Measurements from ENCODE around the gene SMAD6.

The SMAD6 gene

DNA sequence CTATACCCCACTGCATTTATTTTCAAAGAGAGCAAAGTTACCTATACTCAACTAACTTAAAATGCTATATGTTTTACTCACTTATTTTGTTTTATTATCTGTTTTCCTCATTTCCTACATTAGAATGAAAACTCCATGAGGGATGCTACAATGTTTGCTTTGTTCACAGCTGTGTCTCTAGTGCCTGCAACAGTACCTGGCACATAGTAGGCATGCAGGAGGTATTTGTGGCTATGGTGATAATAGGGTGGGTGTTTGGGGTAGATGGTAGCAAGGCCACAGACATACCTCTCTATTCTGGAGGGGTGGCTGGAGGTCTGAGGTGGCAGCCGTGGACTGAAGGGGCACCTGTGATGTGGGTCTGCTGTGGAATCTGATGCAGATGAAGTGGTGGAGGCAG lies 24.7 kb upstream of the SMAD6 start:
- H3K4ac ChIP-seq (ENCODE audit: low read depth, low read length): peak overlapping the region; percentile 85
- DNase-seq: no peak
- peak overlapping the region; percentile 88 for H3K56ac ChIP-seq (ENCODE audit: low read length)
- no peak overlapping the region for H4K8ac ChIP-seq (ENCODE audit: low read depth, low read length)
- peak overlapping the region; percentile 96 for H2AK5ac ChIP-seq (ENCODE audit: low read length)
- no peak overlapping the region for H3K18ac ChIP-seq (ENCODE audit: low read length)
- H3K23ac ChIP-seq (ENCODE audit: low read length): no peak overlapping the region
- no peak overlapping the region for H3K27ac ChIP-seq (ENCODE audit: low read depth, low read length)
- no peak overlapping the region for H3K4me3 ChIP-seq (ENCODE audit: low read length)
- H2BK15ac ChIP-seq (replicated peaks; ENCODE audit: low read depth): no peak overlapping the region
- no peaks in the 10 kb centered on the region for H3K79me1 ChIP-seq (ENCODE audit: low read length)
- peak overlapping the region; percentile 58 for H3K9ac ChIP-seq (ENCODE audit: low read length)
- H3K36me3 ChIP-seq (ENCODE audit: control insufficient read depth, insufficient read depth, low read length): no peaks in the 10 kb centered on the region
- H3K4me1 ChIP-seq (ENCODE audit: control insufficient read depth, low read depth, low read length): peaks cover 26% of the 10 kb centered on the region
- WGBS (ENCODE audit: extremely low coverage, insufficient coverage, low lambda C conversion rate): no CpG with 5 or more reads among the region's 1 CpG
- no peaks in the 10 kb centered on the region for H3K79me2 ChIP-seq (ENCODE audit: control insufficient read depth, insufficient read depth, low read length)
- peak overlapping the region; percentile 99 for H2BK5ac ChIP-seq (ENCODE audit: low read length)
- peak overlapping the region; percentile 93 for H2BK120ac ChIP-seq (ENCODE audit: low read depth, low read length)
- H3K27me3 ChIP-seq (ENCODE audit: insufficient read depth, low read length, poor library complexity): no peaks in the 10 kb centered on the region
- no peak overlapping the region for H4K5ac ChIP-seq (ENCODE audit: low read length)
- H3K4me2 ChIP-seq (ENCODE audit: low read length): no peak overlapping the region

DNA sequence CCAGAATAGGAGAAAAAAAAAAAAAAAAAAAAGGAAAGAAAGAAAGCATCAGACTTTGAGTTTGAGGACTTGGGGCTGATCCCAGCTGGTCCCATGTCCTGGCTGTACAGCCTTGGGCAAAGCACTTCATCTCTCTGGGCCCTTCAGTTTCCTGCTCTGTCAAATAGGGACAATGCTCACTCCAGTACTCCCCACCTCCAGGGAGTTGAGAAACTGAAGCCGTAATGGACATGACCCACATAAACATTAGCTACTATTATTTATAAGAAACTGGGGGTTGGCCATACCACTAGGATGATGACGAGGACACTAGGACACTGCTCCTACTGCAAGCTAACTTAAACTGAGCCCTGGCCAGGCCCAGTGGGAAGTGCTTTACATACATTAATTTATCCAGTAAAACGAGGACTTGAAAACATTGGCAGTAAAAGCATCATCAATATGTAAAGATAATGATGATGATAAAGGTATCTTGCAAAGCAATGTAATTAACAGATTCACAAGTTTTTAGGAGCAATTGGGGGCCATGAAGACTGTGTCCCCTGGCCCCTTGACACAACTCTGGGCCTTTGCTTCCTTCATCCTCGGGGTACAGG lies 22.9 kb upstream of the SMAD6 start:
- Histone ChIP-seq H4K8ac (ENCODE audit: low read depth, low read length) (no peak overlapping the region), H3K56ac (ENCODE audit: low read length) (peak overlapping the region; percentile 88), H3K27me3 (ENCODE audit: insufficient read depth, low read length, poor library complexity) (no peaks in the 10 kb centered on the region), H3K18ac (ENCODE audit: low read length) (peak overlapping the region; percentile 97), H2AK5ac (ENCODE audit: low read length) (no peak overlapping the region), H3K4me2 (ENCODE audit: low read length) (no peak overlapping the region), H3K36me3 (ENCODE audit: control insufficient read depth, insufficient read depth, low read length) (no peaks in the 10 kb centered on the region), H4K5ac (ENCODE audit: low read length) (peak overlapping the region; percentile 92), H3K79me1 (ENCODE audit: low read length) (no peaks in the 10 kb centered on the region), H2BK5ac (ENCODE audit: low read length) (peak overlapping the region; percentile 99), H3K9ac (ENCODE audit: low read length) (peak overlapping the region; percentile 58), H3K4me3 (ENCODE audit: low read length) (no peak overlapping the region), H3K27ac (ENCODE audit: low read depth, low read length) (peak overlapping the region; percentile 96), H3K4ac (ENCODE audit: low read depth, low read length) (peak overlapping the region; percentile 97), H3K4me1 (ENCODE audit: control insufficient read depth, low read depth, low read length) (peaks cover 26% of the 10 kb centered on the region), H2BK15ac (replicated peaks; ENCODE audit: low read depth) (peak overlapping the region; percentile 9), H2BK120ac (ENCODE audit: low read depth, low read length) (peak overlapping the region; percentile 93), H3K23ac (ENCODE audit: low read length) (no peak overlapping the region), H3K79me2 (ENCODE audit: control insufficient read depth, insufficient read depth, low read length) (no peaks in the 10 kb centered on the region)
- no CpG with 5 or more reads among the region's 4 CpGs for WGBS (ENCODE audit: extremely low coverage, insufficient coverage, low lambda C conversion rate)
- DNase-seq: peak; percentile 79

DNA sequence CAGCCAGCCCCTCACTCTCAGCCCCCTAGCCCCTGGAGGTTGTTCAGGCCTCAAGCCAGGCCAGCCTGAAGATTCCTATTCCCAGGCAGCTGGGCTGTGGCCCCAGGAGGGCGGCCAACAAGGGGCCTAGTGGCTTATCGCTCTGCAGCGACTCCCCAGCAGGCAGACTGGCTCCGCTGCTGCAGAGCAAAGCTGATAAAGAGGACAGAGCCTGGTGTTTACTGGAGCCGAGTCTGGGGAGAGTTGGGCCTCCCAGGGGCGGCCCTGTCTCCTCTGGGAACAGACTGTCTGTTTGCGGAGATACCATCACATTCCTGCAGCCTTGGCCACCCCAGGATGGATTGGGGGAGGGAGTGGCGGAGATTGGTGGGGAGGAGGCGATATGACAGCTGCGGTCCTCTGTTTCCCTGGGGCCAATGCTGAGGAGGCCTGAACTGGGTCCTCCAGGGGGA lies 22.4 kb upstream of the SMAD6 start:
- no peaks in the 10 kb centered on the region for H3K79me2 ChIP-seq (ENCODE audit: control insufficient read depth, insufficient read depth, low read length)
- H3K27me3 ChIP-seq (ENCODE audit: insufficient read depth, low read length, poor library complexity): no peaks in the 10 kb centered on the region
- H4K8ac ChIP-seq (ENCODE audit: low read depth, low read length): no peak overlapping the region
- peak overlapping the region; percentile 96 for H3K27ac ChIP-seq (ENCODE audit: low read depth, low read length)
- peak overlapping the region; percentile 43 for H3K9ac ChIP-seq (ENCODE audit: low read length)
- no peak overlapping the region for H3K23ac ChIP-seq (ENCODE audit: low read length)
- H3K18ac ChIP-seq (ENCODE audit: low read length): peak overlapping the region; percentile 97
- peaks cover 26% of the 10 kb centered on the region for H3K4me1 ChIP-seq (ENCODE audit: control insufficient read depth, low read depth, low read length)
- no peak overlapping the region for H2AK5ac ChIP-seq (ENCODE audit: low read length)
- no peak overlapping the region for H4K5ac ChIP-seq (ENCODE audit: low read length)
- no CpG with 5 or more reads among the region's 10 CpGs for WGBS (ENCODE audit: extremely low coverage, insufficient coverage, low lambda C conversion rate)
- no peaks in the 10 kb centered on the region for H3K79me1 ChIP-seq (ENCODE audit: low read length)
- H3K56ac ChIP-seq (ENCODE audit: low read length): peak overlapping the region; percentile 88
- peak; percentile 99 for DNase-seq
- H2BK120ac ChIP-seq (ENCODE audit: low read depth, low read length): no peak overlapping the region
- no peak overlapping the region for H2BK15ac ChIP-seq (replicated peaks; ENCODE audit: low read depth)
- H3K4me2 ChIP-seq (ENCODE audit: low read length): no peak overlapping the region
- peak overlapping the region; percentile 98 for H2BK5ac ChIP-seq (ENCODE audit: low read length)
- H3K4me3 ChIP-seq (ENCODE audit: low read length): no peak overlapping the region
- H3K36me3 ChIP-seq (ENCODE audit: control insufficient read depth, insufficient read depth, low read length): no peaks in the 10 kb centered on the region
- H3K4ac ChIP-seq (ENCODE audit: low read depth, low read length): peak overlapping the region; percentile 74

DNA sequence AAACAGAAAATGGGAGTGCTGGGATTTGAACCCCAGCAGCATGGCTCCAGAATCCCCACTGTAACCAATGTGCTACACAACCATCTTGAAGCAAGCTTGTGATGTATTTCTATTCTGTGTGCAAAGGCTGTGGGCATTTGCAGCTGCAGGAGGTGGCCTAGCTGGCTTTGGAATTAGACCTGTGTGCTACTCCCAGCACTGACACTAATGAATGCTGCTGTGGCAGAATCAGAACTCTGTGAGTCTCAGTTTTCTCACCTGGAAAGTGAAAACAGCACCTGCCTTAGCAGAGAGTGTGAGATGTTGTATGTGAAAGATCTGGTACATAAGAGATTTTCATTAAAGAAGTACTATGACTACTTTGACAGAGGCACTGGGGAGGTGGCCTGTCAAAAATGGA lies 21.5 kb upstream of the SMAD6 start:
- Histone ChIP-seq H3K4ac (ENCODE audit: low read depth, low read length) (peak overlapping the region; percentile 98), H3K23ac (ENCODE audit: low read length) (no peak overlapping the region), H2BK15ac (replicated peaks; ENCODE audit: low read depth) (no peak overlapping the region), H2BK120ac (ENCODE audit: low read depth, low read length) (peak overlapping the region; percentile 66), H3K27me3 (ENCODE audit: insufficient read depth, low read length, poor library complexity) (no peaks in the 10 kb centered on the region), H3K4me3 (ENCODE audit: low read length) (no peak overlapping the region), H3K18ac (ENCODE audit: low read length) (peak overlapping the region; percentile 77), H3K79me1 (ENCODE audit: low read length) (no peaks in the 10 kb centered on the region), H3K79me2 (ENCODE audit: control insufficient read depth, insufficient read depth, low read length) (no peaks in the 10 kb centered on the region), H3K4me1 (ENCODE audit: control insufficient read depth, low read depth, low read length) (peaks cover 26% of the 10 kb centered on the region), H3K56ac (ENCODE audit: low read length) (peak overlapping the region; percentile 81), H3K27ac (ENCODE audit: low read depth, low read length) (peak overlapping the region; percentile 96), H3K36me3 (ENCODE audit: control insufficient read depth, insufficient read depth, low read length) (no peaks in the 10 kb centered on the region), H2AK5ac (ENCODE audit: low read length) (peak overlapping the region; percentile 75), H3K9ac (ENCODE audit: low read length) (peak overlapping the region; percentile 27), H3K4me2 (ENCODE audit: low read length) (no peak overlapping the region), H4K8ac (ENCODE audit: low read depth, low read length) (no peak overlapping the region), H2BK5ac (ENCODE audit: low read length) (peak overlapping the region; percentile 76), H4K5ac (ENCODE audit: low read length) (no peak overlapping the region)
- DNase-seq: no peak

DNA sequence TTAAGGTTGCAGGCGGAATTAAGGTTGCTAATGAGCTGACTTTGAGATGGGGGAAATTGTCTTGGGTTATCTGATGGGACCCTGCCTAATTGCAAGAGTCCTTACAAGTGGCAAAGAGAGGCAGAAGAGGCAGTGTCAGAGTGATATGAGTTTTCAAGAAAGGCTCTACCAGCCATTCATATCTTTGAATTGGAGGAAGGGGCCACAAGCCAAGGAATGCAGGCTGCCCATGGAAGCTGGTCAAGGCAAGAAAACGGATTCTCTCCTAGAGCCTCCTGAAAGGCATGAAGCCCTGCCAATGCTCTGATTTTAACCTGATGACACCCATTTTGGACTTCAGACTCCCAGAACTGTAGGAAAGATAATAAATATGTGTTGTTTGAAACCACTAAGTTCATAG lies 20.6 kb upstream of the SMAD6 start:
- Histone ChIP-seq H3K4me1 (ENCODE audit: control insufficient read depth, low read depth, low read length) (peaks cover 26% of the 10 kb centered on the region), H2AK5ac (ENCODE audit: low read length) (peak overlapping the region; percentile 66), H2BK15ac (replicated peaks; ENCODE audit: low read depth) (no peak overlapping the region), H2BK120ac (ENCODE audit: low read depth, low read length) (no peak overlapping the region), H3K56ac (ENCODE audit: low read length) (no peak overlapping the region), H3K23ac (ENCODE audit: low read length) (no peak overlapping the region), H3K18ac (ENCODE audit: low read length) (no peak overlapping the region), H3K27ac (ENCODE audit: low read depth, low read length) (no peak overlapping the region), H3K4me2 (ENCODE audit: low read length) (no peak overlapping the region), H2BK5ac (ENCODE audit: low read length) (no peak overlapping the region), H3K79me2 (ENCODE audit: control insufficient read depth, insufficient read depth, low read length) (no peaks in the 10 kb centered on the region), H3K27me3 (ENCODE audit: insufficient read depth, low read length, poor library complexity) (no peaks in the 10 kb centered on the region), H3K9ac (ENCODE audit: low read length) (no peak overlapping the region), H3K36me3 (ENCODE audit: control insufficient read depth, insufficient read depth, low read length) (no peaks in the 10 kb centered on the region), H3K79me1 (ENCODE audit: low read length) (no peaks in the 10 kb centered on the region), H3K4me3 (ENCODE audit: low read length) (no peak overlapping the region), H4K5ac (ENCODE audit: low read length) (no peak overlapping the region), H4K8ac (ENCODE audit: low read depth, low read length) (no peak overlapping the region), H3K4ac (ENCODE audit: low read depth, low read length) (peak overlapping the region; percentile 98)
- no CpG with 5 or more reads among the region's 2 CpGs for WGBS (ENCODE audit: extremely low coverage, insufficient coverage, low lambda C conversion rate)
- DNase-seq: no peak

DNA sequence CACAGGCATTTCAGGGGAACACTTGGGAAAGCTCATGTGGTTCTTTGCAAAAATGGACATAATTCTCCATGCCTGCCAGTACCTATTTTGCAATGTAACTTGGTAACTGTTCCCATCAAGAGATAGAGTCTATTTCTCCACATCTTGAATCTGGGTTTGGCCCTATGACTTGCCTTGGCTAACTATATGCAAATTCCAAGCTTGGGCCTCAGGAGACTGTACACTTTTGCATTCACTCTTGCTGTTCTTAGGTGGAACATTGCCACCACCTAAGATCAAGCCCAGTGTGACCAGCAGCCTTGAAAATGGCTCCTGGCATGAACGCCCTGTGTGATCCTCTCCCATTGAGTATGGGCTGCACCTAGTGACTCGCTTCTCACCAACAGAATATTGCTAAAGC lies 19.8 kb upstream of the SMAD6 start:
- Histone ChIP-seq H3K4me2 (ENCODE audit: low read length) (no peak overlapping the region), H3K27ac (ENCODE audit: low read depth, low read length) (no peak overlapping the region), H4K8ac (ENCODE audit: low read depth, low read length) (no peak overlapping the region), H3K4ac (ENCODE audit: low read depth, low read length) (peak overlapping the region; percentile 56), H2BK120ac (ENCODE audit: low read depth, low read length) (no peak overlapping the region), H2BK5ac (ENCODE audit: low read length) (no peak overlapping the region), H3K4me3 (ENCODE audit: low read length) (no peak overlapping the region), H3K18ac (ENCODE audit: low read length) (no peak overlapping the region), H3K79me1 (ENCODE audit: low read length) (no peaks in the 10 kb centered on the region), H3K4me1 (ENCODE audit: control insufficient read depth, low read depth, low read length) (peaks cover 26% of the 10 kb centered on the region), H3K23ac (ENCODE audit: low read length) (no peak overlapping the region), H4K5ac (ENCODE audit: low read length) (no peak overlapping the region), H2BK15ac (replicated peaks; ENCODE audit: low read depth) (no peak overlapping the region), H2AK5ac (ENCODE audit: low read length) (peak overlapping the region; percentile 35), H3K27me3 (ENCODE audit: insufficient read depth, low read length, poor library complexity) (no peaks in the 10 kb centered on the region), H3K9ac (ENCODE audit: low read length) (no peak overlapping the region), H3K36me3 (ENCODE audit: control insufficient read depth, insufficient read depth, low read length) (no peaks in the 10 kb centered on the region), H3K79me2 (ENCODE audit: control insufficient read depth, insufficient read depth, low read length) (no peaks in the 10 kb centered on the region), H3K56ac (ENCODE audit: low read length) (no peak overlapping the region)
- WGBS (ENCODE audit: extremely low coverage, insufficient coverage, low lambda C conversion rate): no CpG with 5 or more reads among the region's 2 CpGs
- DNase-seq: no peak
